DND-41 (cell line): ENCODE data around the gene ZNF8.

Experiments used
- CTCF ChIP-seq: IDR thresholded peaks from 2 replicates; pipeline ENCODE4 v1.5.1; 2012; ENCODE audit warnings: borderline replicate concordance, low read length, moderate library complexity, mild to moderate bottlenecking; ENCODE audit not compliant: poor library complexity, severe bottlenecking; ENCODE audit errors: extremely low read depth
- EZH2 ChIP-seq: IDR thresholded peaks from 3 replicates; pipeline ENCODE4 v1.6.1; 2012; ENCODE audit warnings: borderline replicate concordance, low read depth, mild to moderate bottlenecking, moderate library complexity, low read length, inconsistent platforms; ENCODE audit not compliant: severe bottlenecking

GRCh38 chr19:58294743-58295374 is 16.1 kb downstream of the ZNF8 start:
- TF ChIP-seq CTCF = no peak
- no peak for TF ChIP-seq EZH2
